Limb (tissue), 2 donors: ENCODE data around the gene PAFAH1B2.
"Not testable (repeated sequence)": the region's sequence is repeated elsewhere in the genome, so short reads cannot be mapped to it uniquely, and the experiment has no call there.

ENCODE experiments used
- DNase-seq, 2 donors: peaks; one replicate each; pipeline ENCODE4 v3.0.0-alpha.2; 2016; ENCODE audit errors: extremely low spot score in 2 of 2

PAFAH1B2 gene, protein sequence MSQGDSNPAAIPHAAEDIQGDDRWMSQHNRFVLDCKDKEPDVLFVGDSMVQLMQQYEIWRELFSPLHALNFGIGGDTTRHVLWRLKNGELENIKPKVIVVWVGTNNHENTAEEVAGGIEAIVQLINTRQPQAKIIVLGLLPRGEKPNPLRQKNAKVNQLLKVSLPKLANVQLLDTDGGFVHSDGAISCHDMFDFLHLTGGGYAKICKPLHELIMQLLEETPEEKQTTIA

DNA sequence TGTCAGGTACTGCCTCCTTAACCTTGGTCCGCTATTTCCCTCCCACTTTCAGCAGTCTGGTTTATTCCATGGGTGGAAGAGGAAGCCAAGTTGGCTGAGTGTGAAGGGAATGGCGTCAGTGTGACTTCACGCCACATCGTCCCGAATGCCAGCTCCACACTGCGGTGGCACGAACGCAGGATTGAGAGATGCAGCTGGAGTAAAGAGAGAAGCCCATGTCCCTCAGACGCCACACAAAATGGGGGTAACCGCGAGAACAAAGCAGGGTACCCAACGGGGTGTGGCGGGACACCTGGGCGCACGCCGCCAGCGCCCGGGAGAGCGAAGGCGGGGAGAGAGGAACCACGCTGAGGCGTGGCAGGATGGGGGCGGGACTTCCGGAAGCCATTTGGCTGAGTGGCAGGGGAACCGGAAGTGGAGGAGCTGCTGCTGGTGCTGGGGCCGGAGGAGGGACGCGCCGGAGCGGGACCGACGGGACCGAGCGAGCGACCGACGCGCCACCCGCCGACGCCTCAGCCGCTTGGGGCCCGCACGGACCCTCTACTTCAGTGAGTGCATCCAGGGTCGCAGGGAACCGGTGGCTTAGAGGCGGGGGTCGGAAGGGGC lies at the start of gene PAFAH1B2:
Gene PAFAH1B2 (plus strand): TSS at position 417 of the 606 bp plus-strand sequence. CDS start 8,161 bp downstream, outside the sequence.
- peak; percentile 93 to 98 for DNase-seq

DNA sequence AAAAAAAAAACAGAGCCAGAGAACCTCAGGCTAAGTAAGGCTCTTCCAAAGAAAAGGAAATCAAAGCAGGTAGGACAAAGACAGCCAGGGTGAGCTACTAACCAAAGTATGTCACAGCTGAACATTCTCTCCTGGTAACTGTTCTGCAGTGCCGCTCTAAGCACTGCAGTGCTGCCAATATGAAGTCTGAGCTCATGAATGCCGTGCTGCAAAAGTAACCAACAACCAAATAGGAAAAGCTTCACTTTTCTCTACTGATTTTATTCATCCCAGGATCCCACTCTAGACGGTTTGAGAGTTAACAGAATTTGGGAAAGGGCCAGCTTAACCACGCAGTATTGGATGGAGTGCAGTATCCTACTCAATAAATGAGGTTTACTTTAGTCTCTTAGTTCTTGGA lies 49.3 kb upstream of the PAFAH1B2 start:
- peak in 1 of 2 donors; percentile 42 for DNase-seq

DNA sequence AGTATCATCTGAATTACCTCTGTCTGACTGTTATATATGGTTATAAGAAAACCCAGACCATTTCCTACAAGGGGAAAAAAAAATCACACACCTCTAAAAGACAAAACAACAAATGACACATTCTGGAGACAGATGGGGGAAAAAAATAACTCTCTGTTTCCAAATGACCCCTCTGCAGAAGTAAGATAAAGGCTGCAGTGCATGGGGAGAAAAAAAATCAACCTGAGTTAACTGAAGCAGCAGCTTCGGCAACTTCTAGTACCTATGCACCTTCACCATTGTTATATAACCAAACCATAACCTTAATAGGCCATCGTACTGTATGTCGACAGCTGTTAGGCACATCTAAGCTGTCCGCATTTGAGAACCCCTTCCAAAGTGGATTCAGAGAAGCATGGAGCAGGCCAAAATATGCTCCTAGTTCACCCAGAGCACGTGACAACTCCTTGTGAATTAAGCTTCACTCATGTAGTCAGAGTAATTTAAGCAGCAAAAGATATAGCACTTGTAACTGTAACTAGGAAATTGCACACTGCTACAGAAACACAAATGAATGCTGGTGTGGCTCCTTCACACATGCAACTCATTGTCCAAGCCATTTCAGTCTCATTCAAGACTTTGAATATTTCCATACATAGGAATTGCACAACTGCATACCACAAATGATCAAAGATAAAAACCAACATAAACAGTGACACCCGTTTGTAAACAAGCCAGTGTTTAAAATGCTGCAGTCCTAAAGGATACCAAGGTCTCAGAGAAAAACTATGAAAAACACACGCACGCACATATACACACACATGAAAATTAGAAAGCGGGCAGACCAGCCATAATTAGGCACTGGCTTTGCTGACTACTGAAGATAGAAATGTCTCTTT lies 48.6 kb upstream of the PAFAH1B2 start:
- DNase-seq: no peak

DNA sequence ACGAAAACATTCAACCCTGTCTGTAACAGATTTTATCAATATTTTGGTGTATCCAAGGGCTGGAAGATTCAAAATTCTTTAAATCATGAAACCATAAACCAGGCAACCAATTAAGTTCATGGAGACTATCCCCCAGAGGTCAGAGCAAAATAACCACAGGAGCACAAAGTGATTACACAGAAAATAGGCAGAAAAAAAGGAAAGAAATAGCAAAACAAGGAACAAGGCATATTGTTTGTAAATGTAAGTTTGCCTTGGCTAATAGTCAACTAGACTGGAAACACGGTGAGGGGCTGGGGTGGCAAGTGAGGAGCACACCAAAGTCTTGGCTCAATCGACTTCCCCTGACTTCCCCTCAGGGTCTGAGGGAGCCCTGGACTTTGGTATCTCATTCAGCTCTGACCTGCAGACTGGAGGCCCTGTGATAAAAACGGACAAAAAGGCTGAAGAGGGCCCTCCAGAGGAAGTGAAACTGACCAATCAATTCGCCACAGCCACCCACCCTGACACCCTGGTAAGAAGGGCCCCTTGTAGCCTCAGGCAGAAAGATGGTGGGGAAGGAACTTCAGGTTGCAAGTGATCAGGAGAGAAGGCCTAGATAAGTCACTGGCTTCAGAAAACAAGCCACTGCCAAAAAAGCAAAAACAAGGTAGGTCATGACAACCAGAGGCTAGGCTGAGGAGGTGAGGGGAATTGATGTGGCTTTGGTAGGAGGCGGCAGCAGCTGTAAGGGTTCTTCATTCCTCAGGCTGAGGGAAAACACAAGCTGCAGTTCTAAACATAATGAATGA lies 47.7 kb upstream of the PAFAH1B2 start:
- DNase-seq: peak in 1 of 2 donors; percentile 39

DNA sequence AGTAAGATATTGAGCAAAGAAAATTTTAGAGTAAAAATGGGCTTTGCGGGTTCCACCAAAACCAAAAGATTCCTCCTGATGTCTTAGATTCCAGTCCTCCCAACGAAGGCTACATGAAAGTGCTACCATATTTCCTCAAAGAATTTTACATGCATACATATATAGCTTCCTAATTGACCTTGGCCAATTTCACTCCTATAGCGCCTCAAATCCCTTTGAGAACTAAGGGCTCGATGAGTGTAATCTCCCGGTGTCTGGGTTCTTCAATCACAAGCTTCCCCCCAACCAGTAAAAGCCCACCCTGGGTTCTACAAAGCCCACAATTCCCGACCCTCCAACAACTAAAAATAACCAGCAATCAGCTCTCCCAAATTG lies 47.1 kb upstream of the PAFAH1B2 start:
- no peak for DNase-seq

DNA sequence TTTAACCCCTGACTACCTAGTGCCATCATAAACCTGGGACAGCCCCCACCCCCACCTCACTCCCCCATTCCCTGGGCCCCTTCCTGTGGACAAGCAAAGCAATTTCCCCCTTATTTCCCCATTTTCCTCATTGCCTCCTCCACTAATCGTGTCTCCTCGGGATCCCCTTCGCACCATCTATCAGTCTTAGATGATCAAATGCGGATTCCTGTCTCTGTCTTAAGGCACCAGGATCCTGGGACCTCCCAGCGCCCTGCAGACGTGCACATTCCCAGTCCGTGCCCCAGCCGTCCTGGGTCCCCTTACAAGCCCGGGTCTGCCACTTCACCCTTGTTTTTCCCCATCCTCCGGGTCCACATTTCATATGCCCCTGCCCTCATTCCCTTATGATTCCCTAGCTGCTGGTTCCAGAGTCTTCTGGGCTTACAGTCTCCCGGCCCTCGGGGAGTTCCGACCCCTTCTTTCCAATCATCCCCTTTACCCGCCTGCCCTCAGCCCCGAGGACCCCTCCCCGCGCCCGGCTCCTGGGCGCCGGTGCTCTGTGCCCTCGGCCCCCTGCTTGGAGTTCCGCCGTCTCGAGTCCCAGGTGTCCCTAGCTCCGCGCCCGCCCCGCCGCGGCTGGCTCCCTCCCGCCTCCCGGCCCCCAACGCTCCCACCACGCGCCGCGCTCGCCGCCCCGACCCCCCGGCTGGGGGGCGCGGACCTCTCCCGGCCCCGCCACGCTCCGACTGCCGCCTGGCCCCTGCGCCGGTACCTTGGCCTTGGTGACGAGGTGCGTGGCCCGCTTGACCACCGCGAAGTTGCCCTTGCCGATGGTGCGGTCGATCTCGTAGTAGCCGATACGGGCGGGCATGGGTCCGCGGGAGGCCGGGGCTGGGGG lies 46.5 kb upstream of the PAFAH1B2 start:
- peak in 1 of 2 donors; percentile 82 for DNase-seq

DNA sequence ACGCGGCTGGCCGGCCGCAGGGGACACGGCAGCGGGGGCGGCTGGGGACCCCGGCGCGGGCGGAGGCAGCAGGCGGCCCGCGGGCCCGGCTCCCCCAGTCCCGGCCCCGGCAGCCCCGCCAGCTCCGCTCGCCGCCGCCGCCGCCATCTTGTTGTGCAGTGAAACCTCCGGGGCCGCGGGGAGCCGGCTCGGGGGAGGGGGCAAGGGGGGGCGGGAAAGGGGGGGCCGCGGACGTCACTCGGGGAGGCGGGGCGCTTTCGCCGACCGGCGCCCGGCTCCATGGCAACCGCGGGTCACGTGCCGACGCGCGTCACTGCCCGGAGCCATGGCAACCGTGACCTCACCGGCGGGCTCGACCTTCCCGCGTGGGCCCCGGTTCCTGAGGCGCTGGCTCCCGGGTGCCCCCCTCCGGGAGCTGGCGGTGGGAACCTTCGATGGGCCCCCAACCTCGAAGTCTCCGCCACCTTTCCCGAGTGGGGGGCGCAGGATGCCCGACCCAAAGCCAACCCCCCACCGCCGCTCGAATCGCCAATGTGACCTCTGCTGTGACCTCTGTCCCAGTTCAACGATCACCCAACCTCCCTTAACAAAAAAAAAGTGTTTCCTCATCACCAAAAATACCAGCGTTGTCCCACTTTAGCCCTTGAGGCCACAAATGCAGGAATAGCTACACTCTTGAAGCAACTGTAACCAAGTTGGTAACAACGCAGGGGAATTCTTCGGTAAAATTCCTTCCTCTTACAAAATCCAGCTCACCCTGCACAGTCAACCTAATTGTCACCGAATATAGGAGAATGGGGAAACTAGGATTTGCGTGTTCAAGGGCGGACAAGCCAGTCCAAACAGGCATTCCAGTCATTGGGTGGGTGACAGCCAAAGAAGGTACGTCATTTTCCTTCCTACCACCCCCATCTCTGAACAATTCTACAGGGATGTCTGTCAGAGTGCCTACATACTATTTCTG lies 45.5 kb upstream of the PAFAH1B2 start, which contains the start of gene SIK3:
Gene SIK3 (minus strand): TSS at position 160 of the 964 bp plus-strand sequence. CDS start 13 bp downstream, at position 147.
- peak; percentile 93 to 99 for DNase-seq

DNA sequence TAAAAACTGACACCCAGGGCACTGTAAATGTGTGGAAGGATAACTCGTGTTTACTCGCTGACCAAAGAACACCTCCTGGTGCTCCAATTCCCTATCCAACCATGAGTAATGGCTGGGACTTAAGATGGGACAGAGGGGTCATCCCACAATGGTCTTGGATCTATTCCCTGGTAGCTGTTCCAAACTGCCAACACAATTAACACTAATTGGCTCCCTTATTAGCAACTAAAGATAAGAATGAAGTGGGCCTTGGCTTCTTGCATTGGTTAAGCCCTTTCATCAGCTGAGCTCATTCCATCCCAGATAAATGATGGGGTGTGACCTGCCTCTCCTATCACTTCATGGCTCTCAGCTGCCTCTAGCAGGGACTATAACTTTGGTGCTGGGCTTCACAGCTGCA lies 44.4 kb upstream of the PAFAH1B2 start:
- DNase-seq: no peak

DNA sequence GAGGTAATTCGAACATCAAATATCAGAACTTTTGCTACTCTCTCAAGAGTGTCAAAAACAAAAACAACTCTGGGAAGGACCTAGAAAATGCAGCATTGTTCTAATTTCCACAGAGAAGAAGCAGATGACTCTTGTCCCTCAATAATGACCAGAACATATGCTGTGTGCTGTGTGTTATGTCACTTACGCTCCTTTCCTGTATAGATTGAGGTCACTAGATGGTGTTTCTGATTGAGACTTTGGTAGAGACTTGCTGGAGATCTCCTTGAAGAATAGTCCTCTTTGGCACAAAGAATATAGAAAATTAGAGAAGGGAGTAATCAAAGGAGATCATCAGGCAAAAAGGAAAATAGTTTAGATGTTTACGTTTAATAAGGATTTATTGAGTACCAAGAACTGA lies 43.5 kb upstream of the PAFAH1B2 start:
- no peak for DNase-seq

DNA sequence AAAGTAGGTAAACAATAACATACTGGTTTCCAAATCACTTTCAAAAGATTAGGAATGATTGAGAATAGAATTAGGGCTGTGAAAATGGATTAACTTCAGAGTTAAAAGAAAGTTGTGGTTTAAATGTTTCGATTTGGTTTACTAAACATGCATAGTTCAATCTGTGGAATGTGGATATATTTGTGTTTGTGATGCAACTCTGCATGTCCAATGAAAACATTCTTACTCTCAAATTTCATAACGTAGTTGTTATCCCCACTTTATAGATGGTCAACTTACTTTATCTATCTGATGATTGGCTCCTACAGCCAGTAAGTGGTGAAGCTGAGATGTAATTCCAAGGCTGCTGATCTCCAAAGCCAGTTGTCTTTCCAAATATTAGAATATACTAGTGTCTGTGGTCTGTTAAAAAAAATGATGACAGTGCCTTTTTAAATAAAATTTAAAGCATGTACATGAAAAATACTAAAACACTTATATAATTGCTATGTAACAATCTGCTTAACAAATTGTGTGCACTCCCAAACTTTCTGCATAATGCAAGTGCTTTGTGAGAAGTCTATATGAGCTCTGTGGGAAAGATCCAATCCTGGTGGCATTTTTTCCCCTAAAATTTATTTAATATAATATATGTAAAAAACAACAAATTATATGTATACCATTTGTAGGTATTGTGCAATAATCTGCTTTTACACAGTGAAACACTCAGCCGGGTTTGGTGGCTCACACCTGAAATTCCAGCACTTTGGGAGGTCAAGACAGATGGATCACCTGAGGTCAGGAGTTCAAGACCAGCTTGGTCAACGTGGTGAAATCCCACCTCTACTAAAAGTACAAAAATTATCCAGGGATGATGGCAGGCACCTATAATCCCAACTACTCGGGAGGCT lies 36.1 kb upstream of the PAFAH1B2 start:
- no peak for DNase-seq

DNA sequence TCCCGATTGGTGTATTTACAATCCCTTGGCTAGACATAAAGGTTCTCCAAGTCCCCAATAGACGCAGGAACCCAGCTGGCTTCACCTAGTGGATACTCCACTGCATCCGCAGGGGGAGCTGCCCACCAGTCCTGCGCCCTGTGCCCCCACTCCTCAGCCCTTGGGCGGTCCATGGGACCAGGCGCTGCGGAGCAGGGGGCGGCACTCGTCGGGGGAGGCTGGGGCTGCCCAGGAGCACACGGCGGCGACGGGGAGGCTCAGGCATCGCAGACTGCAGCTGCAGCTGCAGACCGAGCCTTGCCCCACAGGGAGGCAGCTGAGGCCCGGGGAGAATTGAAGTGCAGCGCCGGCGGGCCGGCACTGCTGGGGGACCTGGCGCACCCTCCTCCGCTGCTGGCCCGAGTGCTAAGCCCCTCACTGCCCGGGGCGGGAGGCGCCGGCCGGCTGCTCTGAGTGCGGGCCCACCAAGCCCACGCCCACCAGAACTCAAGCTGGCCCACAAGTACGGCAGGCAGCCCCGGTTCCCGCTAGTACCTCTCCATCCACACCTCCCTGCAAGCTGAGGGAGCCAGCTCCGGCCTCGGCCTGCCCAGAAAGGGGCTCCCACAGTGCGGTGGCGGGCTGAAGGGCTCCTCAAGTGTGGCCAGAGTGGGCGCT lies 33.7 kb upstream of the PAFAH1B2 start:
- DNase-seq: no peak

DNA sequence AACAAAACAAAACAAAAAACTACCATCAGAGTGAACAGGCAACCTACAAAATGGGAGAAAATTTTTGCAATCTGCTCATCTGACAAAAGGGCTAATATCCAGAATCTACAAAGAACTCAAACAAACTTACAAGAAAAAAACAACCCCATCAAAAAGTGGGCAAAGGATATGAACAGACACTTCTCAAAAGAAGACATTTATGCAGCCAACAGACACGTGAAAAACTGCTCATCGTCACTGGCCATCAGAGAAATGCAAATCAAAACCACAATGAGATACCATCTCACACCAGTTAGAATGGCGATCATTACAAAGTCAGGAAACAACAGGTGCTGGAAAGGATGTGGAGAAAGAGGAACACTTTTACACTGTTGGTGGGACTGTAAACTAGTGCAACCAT lies 31.6 kb upstream of the PAFAH1B2 start:
- not testable (repeated sequence) for DNase-seq

DNA sequence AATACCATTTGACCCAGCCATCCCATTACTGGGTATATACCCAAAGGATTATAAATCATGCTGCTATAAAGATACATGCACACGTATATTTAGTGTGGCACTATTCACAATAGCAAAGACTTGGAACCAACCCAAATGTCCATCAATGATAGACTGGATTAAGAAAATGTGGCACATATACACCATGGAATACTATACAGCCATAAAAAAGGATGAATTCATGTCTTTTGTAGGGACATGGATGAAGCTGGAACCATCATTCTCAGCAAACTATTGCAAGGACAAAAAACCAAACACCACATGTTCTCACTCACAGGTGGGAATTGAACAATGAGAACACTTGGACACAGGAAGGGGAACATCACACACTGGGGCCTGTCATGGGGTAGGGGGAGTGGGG lies 31.1 kb upstream of the PAFAH1B2 start:
- DNase-seq: not testable (repeated sequence)

DNA sequence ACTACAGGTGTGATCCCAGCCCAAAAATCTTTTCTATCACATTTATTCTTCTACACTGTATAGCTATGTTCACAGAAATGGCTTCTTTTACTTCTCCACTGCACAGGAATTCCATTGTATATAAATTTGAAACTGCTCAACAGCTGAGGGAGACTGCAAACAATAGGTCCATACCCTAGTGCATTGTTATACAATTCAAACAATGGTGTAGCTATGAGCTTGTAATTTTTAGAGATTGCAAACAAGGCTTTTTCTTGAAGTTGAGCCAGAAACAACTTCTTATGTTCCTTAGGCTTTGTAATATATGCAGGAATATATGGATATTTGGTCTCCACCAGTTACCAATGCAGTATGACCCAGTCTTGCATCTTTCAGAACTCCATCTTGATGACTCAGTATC lies 26.4 kb upstream of the PAFAH1B2 start:
- DNase-seq: no peak

DNA sequence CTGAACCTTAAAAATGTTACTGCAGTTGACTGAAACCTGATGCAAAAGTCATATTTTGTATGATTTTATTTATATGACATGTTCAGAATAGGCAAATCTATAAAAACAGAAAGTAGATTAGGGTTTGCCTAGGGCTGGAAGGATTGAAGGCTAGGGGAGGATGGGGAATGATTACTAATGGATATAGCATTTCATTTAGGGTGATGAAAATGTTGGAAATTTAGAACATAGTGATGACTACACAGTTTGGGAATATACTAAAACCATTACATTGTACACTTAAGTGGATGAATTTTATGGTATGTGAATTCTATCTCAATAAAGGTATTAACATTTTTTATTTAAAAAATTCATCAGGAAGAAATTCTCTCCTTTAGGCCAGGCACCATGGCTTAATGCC lies 22.9 kb upstream of the PAFAH1B2 start:
- no peak for DNase-seq

DNA sequence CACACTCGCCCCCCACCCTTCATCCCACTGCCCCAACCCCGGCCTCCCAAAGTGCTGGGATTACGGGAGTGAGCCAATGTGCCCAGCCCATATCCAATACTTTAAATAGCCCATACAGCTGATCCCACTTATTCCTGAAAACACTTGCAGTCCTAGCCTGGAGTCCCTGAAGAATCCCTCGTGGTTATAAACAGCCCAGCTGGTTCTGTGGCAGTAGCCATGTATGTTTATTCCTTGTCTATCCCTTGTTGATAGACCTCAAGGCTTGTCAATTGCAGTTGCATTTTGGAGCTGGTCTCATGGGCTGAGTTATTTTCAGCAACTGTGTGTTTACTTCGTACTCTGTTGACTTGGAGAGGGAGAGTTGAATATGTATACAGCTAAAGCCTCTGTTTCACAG lies 21.5 kb upstream of the PAFAH1B2 start:
- DNase-seq: no peak

DNA sequence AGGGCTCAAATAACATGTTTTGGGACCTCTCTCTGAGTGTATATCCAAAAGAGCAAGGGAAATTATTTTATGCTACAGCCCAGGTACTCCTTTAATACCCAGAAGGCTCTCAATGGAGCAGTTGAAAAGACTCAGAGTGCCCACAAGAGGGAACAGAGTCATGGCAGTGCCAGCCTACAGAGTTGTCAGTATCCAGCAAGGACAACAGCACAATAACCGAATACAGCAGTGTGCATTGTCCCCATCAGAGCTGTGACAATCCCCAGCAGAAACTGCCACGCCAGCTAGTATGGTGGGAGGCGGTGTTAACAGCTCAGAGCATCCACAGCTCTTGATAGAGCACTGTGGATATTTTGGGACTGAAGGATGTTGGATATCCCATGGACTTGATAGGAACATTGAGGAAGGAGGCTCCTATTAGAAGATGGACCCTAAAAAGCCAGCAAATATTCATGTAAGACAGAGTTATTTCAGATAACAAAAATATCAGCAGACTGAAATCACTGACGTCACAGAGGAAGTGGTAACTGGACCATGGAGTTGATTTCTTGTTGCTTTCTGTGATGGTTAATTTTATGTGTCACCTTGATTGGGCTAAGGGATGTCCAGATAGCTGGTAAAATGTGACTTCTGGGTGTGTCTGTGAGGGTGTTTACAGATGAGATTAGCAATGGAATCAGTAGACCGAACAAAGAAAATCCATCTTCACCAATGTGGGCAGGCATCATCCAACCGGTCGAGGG lies 17.7 kb upstream of the PAFAH1B2 start:
- DNase-seq: no peak
